OCI-LY3 (cell line): Measurements from ENCODE around the gene GAA.

Source experiments
- EZH2phosphoT487 ChIP-seq: fragments of 200-600 bp; shearing (Covaris generic); IDR thresholded peaks from 2 replicates; pipeline ENCODE4 v1.6.1; 2018; ENCODE audit warnings: antibody characterized with exemption, mixed run types, low read depth
- TF ChIP-seq, protein P1 (sequence below): fragments of 200-600, 300-600 bp; sonication (generic); IDR thresholded peaks from 2 replicates; pipeline ENCODE4 v1.5.1; 2014; ENCODE audit warnings: antibody characterized with exemption, low read length, low read depth

DNA sequence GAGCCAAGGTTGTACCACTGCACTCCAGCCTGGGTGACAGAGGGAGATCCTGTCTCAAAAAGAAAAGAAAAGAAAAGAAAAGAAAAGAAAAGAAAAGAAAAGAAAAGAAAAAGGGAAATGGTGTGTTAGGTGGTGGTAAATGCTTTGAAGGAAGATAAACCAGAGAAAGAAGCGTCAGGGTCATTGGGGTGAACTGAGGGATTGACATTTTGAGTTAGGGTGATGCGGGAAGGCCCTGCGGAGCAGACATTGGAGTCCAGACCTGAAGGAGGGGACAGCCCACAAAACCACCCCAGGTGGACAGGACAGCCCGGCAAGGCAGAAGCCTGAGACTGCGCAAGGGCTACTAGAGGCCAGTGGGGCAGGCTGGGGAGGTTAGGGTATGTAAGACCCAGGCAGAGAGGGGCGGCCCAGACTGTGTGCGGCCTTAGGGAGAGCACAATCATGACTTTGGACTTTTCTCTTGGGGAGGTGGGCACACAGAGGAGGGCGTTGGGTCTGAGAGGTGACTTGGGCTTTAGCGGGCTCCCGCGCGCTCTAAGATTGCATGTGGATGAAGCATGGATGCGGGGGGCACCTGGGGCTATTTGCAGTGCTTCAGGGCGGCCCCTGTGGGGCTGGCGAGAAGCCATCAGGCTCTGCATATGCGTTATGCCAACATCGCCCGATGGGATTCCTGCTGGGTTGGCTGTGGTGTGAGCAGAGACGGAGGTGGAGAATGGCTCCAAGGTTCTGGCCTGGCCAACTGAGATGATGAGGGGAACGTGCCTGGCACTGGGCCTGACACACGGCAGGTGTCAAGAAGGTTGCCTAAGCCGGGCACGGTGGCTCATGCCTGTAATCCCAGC is 3.3 kb upstream of the GAA start:
- TF ChIP-seq, protein P1, sequence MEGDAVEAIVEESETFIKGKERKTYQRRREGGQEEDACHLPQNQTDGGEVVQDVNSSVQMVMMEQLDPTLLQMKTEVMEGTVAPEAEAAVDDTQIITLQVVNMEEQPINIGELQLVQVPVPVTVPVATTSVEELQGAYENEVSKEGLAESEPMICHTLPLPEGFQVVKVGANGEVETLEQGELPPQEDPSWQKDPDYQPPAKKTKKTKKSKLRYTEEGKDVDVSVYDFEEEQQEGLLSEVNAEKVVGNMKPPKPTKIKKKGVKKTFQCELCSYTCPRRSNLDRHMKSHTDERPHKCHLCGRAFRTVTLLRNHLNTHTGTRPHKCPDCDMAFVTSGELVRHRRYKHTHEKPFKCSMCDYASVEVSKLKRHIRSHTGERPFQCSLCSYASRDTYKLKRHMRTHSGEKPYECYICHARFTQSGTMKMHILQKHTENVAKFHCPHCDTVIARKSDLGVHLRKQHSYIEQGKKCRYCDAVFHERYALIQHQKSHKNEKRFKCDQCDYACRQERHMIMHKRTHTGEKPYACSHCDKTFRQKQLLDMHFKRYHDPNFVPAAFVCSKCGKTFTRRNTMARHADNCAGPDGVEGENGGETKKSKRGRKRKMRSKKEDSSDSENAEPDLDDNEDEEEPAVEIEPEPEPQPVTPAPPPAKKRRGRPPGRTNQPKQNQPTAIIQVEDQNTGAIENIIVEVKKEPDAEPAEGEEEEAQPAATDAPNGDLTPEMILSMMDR: no peak
- TF ChIP-seq EZH2phosphoT487: no peak
